ENCODE data around the gene HINFP. TPM values are rescaled to one million over a fixed set of nuclear protein-coding genes. Genes with fewer than 3 reads are reported as not detected.

Gene HINFP
- total and polyA plus RNA-seq, 2 of the 8 experiments (the other 6 are each of a cell fraction or from before 2014, with no cell fraction given) = 35.0 to 37.3 TPM

- POLR2A ChIA-PET (ENCODE audit: partially characterized antibody) = interaction anchor here (0.6 to 7.7 kb wide), 9 partner anchors 8 to 177 kb away, joined by 3 to 58 read pairs (median 4); partner anchors contain the start of genes HINFP, HMBS and NLRX1
- H3K79me1 ChIP-seq (ENCODE audit: low read depth, low read length) = no peaks in the 10 kb centered on the region
- H2BK12ac ChIP-seq (ENCODE audit: low read depth, low read length) = peak within 1 kb of the TSS; percentile 65; the same call in 1 of the 2 replicates
- H3K27me3 ChIP-seq (replicated peaks in 1 of 4; ENCODE audit: control insufficient read depth in 3 of 4, extremely low read depth in 1 of 4, insufficient read depth in 3 of 4, low read length in 3 of 4) = peaks cover 16 to 42% (median 33%) of the 10 kb centered on the region in 4 experiments
- FAIRE-seq (no peak), DNase-seq (ENCODE audit: low read depth in 1 of 2, low spot score in 2 of 2) (peak in 1 of 2 experiments; percentile 69)
- no peak within 1 kb of the TSS for H2BK120ac ChIP-seq (replicated peaks; ENCODE audit: low read depth, low read length)
- H3K9ac ChIP-seq (replicated peaks in 1 of 4; ENCODE audit: extremely low read depth in 1 of 4, low read depth in 3 of 4, low read length in 3 of 4) = peak within 1 kb of the TSS in 1 of 4 experiments; percentile 9; a peak in 1 of 7 replicates
- H2AFZ ChIP-seq (ENCODE audit: low read length) = peak within 1 kb of the TSS; percentile 28
- H3K36me3 ChIP-seq (ENCODE audit: control insufficient read depth in 2 of 4, insufficient read depth in 4 of 4, low read length in 3 of 4) = no peaks in the 10 kb centered on the region
- peak within 1 kb of the TSS; percentile 21; the same call in 1 of the 2 replicates for H2BK20ac ChIP-seq (ENCODE audit: low read length)
- H3K79me2 ChIP-seq (ENCODE audit: control insufficient read depth in 1 of 2, insufficient read depth in 2 of 2, low read length in 2 of 2) = no peaks in the 10 kb centered on the region
- WGBS, 2 experiments (ENCODE audit: extremely low coverage in 1 of 2, insufficient coverage in 1 of 2, insufficient read length in 1 of 2, insufficient replicate concordance in 2 of 2, low coverage in 1 of 2, low lambda C conversion rate in 2 of 2, missing lambda C conversion rate in 1 of 2) = 3% methylated on average over 37 of the region's 73 CpGs; no CpG with 5 or more reads in 1 of the 2 experiments
- no peak within 1 kb of the TSS for H3K14ac ChIP-seq (ENCODE audit: insufficient read length)
- H3K4me1 ChIP-seq (replicated peaks in 1 of 4; ENCODE audit: control insufficient read depth in 3 of 4, insufficient read depth in 4 of 4, low read length in 3 of 4) = peaks cover 5 to 16% (median 11%) of the 10 kb centered on the region in 4 experiments
- no peak within 1 kb of the TSS for H3K56ac ChIP-seq (replicated peaks; ENCODE audit: insufficient read length, low read depth, low read length)
- no peak within 1 kb of the TSS for H3K4ac ChIP-seq (replicated peaks; ENCODE audit: insufficient read length, low read depth, low read length)
- H2BK5ac ChIP-seq (ENCODE audit: low read depth, low read length) = no peak within 1 kb of the TSS
- no peak within 1 kb of the TSS for H3K27ac ChIP-seq (ENCODE audit: low read depth, low read length)
- H3K4me3 ChIP-seq (ENCODE audit: extremely low read depth in 1 of 4, insufficient read depth in 2 of 4, low read depth in 3 of 4, low read length in 4 of 4) = peak within 1 kb of the TSS; percentile 35 to 83 (median 66)
- no peaks in the 10 kb centered on the region for H3K9me3 ChIP-seq (ENCODE audit: insufficient read depth in 2 of 2, low read depth in 1 of 2, low read length in 1 of 2)
- peak within 1 kb of the TSS; percentile 32; the same call in 1 of the 2 replicates for H2BK15ac ChIP-seq (ENCODE audit: low read length)
- H4K5ac ChIP-seq (ENCODE audit: insufficient read length, low read depth, low read length) = no peak within 1 kb of the TSS
- H4K20me1 ChIP-seq (replicated peaks in 1 of 2; ENCODE audit: control insufficient read depth in 1 of 2, insufficient read depth in 2 of 2, low read length in 2 of 2) = no peaks in the 10 kb centered on the region
- CTCF ChIA-PET (ENCODE audit: partially characterized antibody) = interaction anchor here (0.7 to 23.6 kb wide), 11 partner anchors 6 to 136 kb away, joined by 3 to 389 read pairs (median 6); partner anchors contain the start of genes C2CD2L, CBL, NHERF4 and NLRX1
- H4K91ac ChIP-seq (replicated peaks; ENCODE audit: insufficient read length, low read length) = no peak within 1 kb of the TSS
- H3K23me2 ChIP-seq (ENCODE audit: low read depth, low read length) = peaks cover 12% of the 10 kb centered on the region; the same call in 1 of the 2 replicates
- no peak within 1 kb of the TSS for H4K8ac ChIP-seq (ENCODE audit: extremely low read depth, insufficient read depth, low read length)
- no peak within 1 kb of the TSS for H2AK5ac ChIP-seq (ENCODE audit: low read depth, low read length)
- peak within 1 kb of the TSS; percentile 15 for H3K18ac ChIP-seq (ENCODE audit: extremely low read depth, low read length)
- no peak within 1 kb of the TSS for H3K23ac ChIP-seq (ENCODE audit: insufficient read length)
- peak within 1 kb of the TSS; percentile 90 to 96 for H3K4me2 ChIP-seq (ENCODE audit: insufficient read depth in 1 of 2, low read depth in 2 of 2, low read length in 2 of 2)
- TF ChIP-seq, protein P1, sequence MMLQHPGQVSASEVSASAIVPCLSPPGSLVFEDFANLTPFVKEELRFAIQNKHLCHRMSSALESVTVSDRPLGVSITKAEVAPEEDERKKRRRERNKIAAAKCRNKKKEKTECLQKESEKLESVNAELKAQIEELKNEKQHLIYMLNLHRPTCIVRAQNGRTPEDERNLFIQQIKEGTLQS (IDR thresholded peaks at IDR 0.05; ENCODE audit: insufficient read depth, low read depth, low read length) = no peak
- TF ChIP-seq PHF8 (conservative IDR thresholded peaks at IDR 0.05; ENCODE audit: low read depth, low read length) = 0 out of 2 replicates have a peak, but pooled peaks have one; percentile 6
- no peak for TF ChIP-seq JUND (IDR thresholded peaks at IDR 0.05; ENCODE audit: low read length)
- TF ChIP-seq CHD2 (IDR thresholded peaks at IDR 0.05; ENCODE audit: low read length) = no peak
- TF ChIP-seq CEBPB (IDR thresholded peaks at IDR 0.05; ENCODE audit: low read depth, low read length) = no peak
- no peak for TF ChIP-seq RXRA (IDR thresholded peaks at IDR 0.05; ENCODE audit: insufficient read depth, low read depth, low read length)
- TF ChIP-seq, protein P2, sequence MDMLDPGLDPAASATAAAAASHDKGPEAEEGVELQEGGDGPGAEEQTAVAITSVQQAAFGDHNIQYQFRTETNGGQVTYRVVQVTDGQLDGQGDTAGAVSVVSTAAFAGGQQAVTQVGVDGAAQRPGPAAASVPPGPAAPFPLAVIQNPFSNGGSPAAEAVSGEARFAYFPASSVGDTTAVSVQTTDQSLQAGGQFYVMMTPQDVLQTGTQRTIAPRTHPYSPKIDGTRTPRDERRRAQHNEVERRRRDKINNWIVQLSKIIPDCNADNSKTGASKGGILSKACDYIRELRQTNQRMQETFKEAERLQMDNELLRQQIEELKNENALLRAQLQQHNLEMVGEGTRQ (IDR thresholded peaks at IDR 0.05; ENCODE audit: low read length) = no peak
- TF ChIP-seq SIX5 (IDR thresholded peaks at IDR 0.05; ENCODE audit: low read depth, low read length) = no peak
- 0 out of 4 replicates have a peak, but pooled peaks have one; percentile 32 to 40 for TF ChIP-seq SIN3A (conservative IDR thresholded peaks at IDR 0.05 in 1 of 2, IDR thresholded peaks at IDR 0.05 in 1 of 2; ENCODE audit: low read depth in 1 of 2, low read length in 2 of 2)
- TF ChIP-seq ASH2L (IDR thresholded peaks at IDR 0.05; ENCODE audit: low read length) = peak; percentile 33
Measured at GRCh38 chr11:119149018-119149785, 27.8 kb downstream of the HINFP start, which contains the start of gene ABCG4. ABCG4 (plus strand) TSS chr11:119149052; CDS start chr11:119149966, 914 bp downstream.

Data from H1 (cell line).